KMS-11 (cell line): ENCODE data around the gene OXCT2.
"Not testable (repeated sequence)": the region's sequence is repeated elsewhere in the genome, so short reads cannot be mapped to it uniquely, and the experiment has no call there.

Source experiments
- H2AFZ ChIP-seq: fragments of 200-600 bp; sonication (generic); 2 replicates; pipeline ENCODE4 v1.6.1; 2016; ENCODE audit warnings: antibody characterized with exemption, mixed run types, low read depth
- H3K27ac ChIP-seq: fragments of 200-600 bp; sonication (generic); 2 replicates; pipeline ENCODE4 v1.6.1; 2016; ENCODE audit warnings: mild to moderate bottlenecking, mixed run types
- H3K27me3 ChIP-seq: fragments of 200-600 bp; sonication (generic); 2 replicates; pipeline ENCODE4 v1.6.1; 2017; ENCODE audit warnings: mild to moderate bottlenecking, low read depth, mixed run types, moderate library complexity; ENCODE audit not compliant: insufficient read depth
- H3K36me3 ChIP-seq: fragments of 200-600 bp; sonication (generic); 2 replicates; pipeline ENCODE4 v1.6.1; 2017; ENCODE audit warnings: mild to moderate bottlenecking, mixed run types; ENCODE audit not compliant: insufficient read depth
- H3K4me1 ChIP-seq: fragments of 200-600 bp; sonication (generic); 2 replicates; pipeline ENCODE4 v1.6.1; 2016; ENCODE audit warnings: mild to moderate bottlenecking, low read depth, mixed run types; ENCODE audit not compliant: poor library complexity, severe bottlenecking
- H3K4me2 ChIP-seq: fragments of 200-600 bp; sonication (generic); 2 replicates; pipeline ENCODE4 v1.7.0; 2016; ENCODE audit warnings: mild to moderate bottlenecking, mixed run types
- H3K4me3 ChIP-seq: fragments of 200-600 bp; sonication (generic); IDR thresholded peaks from 2 replicates; pipeline ENCODE4 v1.6.1; 2017; ENCODE audit warnings: low read depth, low read length, mixed read lengths; ENCODE audit not compliant: insufficient read depth
- H3K79me2 ChIP-seq: fragments of 200-600 bp; sonication (generic); 2 replicates; pipeline ENCODE4 v1.6.1; 2016; ENCODE audit warnings: low read depth, mixed run types; ENCODE audit not compliant: insufficient read depth
- H3K9ac ChIP-seq: fragments of 200-600 bp; sonication (generic); 2 replicates; pipeline ENCODE4 v1.6.1; 2016; ENCODE audit warnings: mild to moderate bottlenecking, mixed run types
- H4K20me1 ChIP-seq: fragments of 200-600 bp; sonication (generic); 2 replicates; pipeline ENCODE4 v1.6.1; 2016; ENCODE audit warnings: mild to moderate bottlenecking, mixed run types; ENCODE audit not compliant: insufficient read depth
- TF ChIP-seq, protein P1 (sequence below): fragments of 200-600 bp; sonication (generic); conservative IDR thresholded peaks from 2 replicates; pipeline ENCODE4 v1.6.1; 2017; ENCODE audit warnings: low read depth, mild to moderate bottlenecking, antibody characterized with exemption, low read length, moderate library complexity, mixed read lengths

Gene OXCT2

GRCh38 chr1:39771022-39771532 lies at the start of gene OXCT2:
Gene OXCT2, minus strand, starts transcription at chr1:39771348. Its CDS starts 93 bp downstream, at chr1:39771255.
- H3K79me2 ChIP-seq, H3K4me1 ChIP-seq, H3K9ac ChIP-seq, H2AFZ ChIP-seq, H3K36me3 ChIP-seq, H3K4me3 ChIP-seq, H3K27ac ChIP-seq, H3K27me3 ChIP-seq, H4K20me1 ChIP-seq, H3K4me2 ChIP-seq: not testable (repeated sequence)

DNA sequence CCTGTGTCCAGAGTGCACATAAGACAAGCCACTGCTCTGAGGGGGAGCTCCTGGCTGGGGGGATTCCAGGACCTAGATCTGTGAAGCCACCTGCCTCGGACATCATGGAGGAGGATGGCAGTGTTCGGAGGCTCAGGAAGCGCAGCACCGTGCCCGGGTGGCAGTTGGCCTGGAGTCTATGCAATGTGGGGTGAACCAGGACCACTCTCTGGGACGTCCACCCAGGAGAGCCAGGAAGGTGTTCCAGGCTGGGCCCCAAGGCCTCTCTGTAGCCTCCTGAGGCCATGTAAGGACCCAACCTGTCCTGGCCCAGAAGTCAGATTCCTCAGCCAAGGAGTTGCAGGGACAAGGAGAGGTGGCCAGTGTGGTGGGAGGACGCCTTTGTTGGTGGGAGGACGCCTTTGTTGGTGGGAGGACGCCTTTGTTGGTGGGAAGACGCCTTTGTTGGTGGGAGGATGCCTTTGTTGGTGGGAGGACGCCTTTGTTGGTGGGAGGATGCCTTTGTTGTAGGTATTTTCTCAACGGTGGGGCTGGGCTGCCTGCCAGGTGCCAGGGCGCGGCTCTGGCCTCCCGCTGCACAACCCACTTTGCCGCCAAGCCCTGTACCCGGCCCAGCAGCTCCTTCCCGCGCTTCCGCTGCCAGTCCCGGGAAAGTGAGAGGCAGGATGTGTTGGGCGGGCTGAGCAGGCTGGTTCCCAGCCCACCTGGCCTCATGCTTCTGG lies 48.1 kb upstream of the OXCT2 start:
- Histone ChIP-seq H3K79me2 (no peaks in the 10 kb centered on the region), H3K4me3 (no peak overlapping the region), H3K27ac (no peak overlapping the region), H3K36me3 (no peaks in the 10 kb centered on the region), H4K20me1 (no peaks in the 10 kb centered on the region), H3K4me1 (peaks cover 8% of the 10 kb centered on the region), H3K4me2 (no peak overlapping the region), H2AFZ (no peak overlapping the region), H3K27me3 (no peaks in the 10 kb centered on the region), H3K9ac (no peak overlapping the region)
- TF ChIP-seq, protein P1, sequence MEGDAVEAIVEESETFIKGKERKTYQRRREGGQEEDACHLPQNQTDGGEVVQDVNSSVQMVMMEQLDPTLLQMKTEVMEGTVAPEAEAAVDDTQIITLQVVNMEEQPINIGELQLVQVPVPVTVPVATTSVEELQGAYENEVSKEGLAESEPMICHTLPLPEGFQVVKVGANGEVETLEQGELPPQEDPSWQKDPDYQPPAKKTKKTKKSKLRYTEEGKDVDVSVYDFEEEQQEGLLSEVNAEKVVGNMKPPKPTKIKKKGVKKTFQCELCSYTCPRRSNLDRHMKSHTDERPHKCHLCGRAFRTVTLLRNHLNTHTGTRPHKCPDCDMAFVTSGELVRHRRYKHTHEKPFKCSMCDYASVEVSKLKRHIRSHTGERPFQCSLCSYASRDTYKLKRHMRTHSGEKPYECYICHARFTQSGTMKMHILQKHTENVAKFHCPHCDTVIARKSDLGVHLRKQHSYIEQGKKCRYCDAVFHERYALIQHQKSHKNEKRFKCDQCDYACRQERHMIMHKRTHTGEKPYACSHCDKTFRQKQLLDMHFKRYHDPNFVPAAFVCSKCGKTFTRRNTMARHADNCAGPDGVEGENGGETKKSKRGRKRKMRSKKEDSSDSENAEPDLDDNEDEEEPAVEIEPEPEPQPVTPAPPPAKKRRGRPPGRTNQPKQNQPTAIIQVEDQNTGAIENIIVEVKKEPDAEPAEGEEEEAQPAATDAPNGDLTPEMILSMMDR: no peak

DNA sequence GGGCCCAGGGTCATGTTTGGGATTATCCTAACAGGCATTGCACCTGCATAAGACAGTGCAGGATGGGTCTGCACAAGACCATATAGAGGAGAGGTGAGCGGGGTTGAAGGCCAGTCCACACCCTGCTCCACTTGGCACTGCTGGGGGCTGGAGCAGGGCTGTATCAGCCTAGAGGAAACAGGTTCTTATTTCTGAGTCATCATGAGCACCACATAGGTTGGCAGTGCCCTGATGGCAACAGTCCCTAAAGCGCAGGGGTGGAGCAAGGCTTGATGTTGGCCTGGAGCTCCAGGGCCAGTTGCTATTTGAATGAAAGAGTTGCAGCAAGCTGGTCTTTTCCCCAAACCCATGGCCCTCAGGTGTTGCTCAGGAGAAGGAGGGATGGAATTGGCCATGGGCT lies 47.3 kb upstream of the OXCT2 start:
- TF ChIP-seq, protein P1: no peak
- H3K4me2 ChIP-seq: no peak overlapping the region
- no peak overlapping the region for H2AFZ ChIP-seq
- no peaks in the 10 kb centered on the region for H4K20me1 ChIP-seq
- H3K27me3 ChIP-seq: no peaks in the 10 kb centered on the region
- H3K4me3 ChIP-seq: no peak overlapping the region
- H3K27ac ChIP-seq: no peak overlapping the region
- H3K4me1 ChIP-seq: peaks cover 8% of the 10 kb centered on the region
- H3K79me2 ChIP-seq: no peaks in the 10 kb centered on the region
- H3K36me3 ChIP-seq: no peaks in the 10 kb centered on the region
- no peak overlapping the region for H3K9ac ChIP-seq

GRCh38 chr1:39817091-39817932 lies 46.2 kb upstream of the OXCT2 start:
- peak overlapping the region; percentile 40; the same call in 1 of the 2 replicates for H3K4me2 ChIP-seq
- not testable (repeated sequence) for H4K20me1 ChIP-seq, H3K4me1 ChIP-seq, H3K36me3 ChIP-seq, H3K27me3 ChIP-seq, H3K79me2 ChIP-seq, H3K4me3 ChIP-seq
- TF ChIP-seq, protein P1: peak; percentile 45
- H3K27ac ChIP-seq: peak overlapping the region; percentile 70
- peak overlapping the region; percentile 82 for H2AFZ ChIP-seq
- H3K9ac ChIP-seq: peak overlapping the region; percentile 43
